NCI-H345 treated with DMSO at 0.1 percent for 48 hours (cell line): Measurements from ENCODE around the gene LACTBL1.
A peak's percentile ranks its signal among the peaks of the same experiment; 100 is the strongest.

Experiments used
- DNase-seq: peaks from one replicate; lab custom pipeline; 2025; ENCODE audit not compliant: unreplicated experiment; lab: John Stamatoyannopoulos, UW

Gene LACTBL1

GRCh38 chr1:22976461-22977243 lies 4.0 kb upstream of the LACTBL1 start:
- DNase-seq: peak; percentile 64

GRCh38 chr1:22976127-22976460 lies 3.4 kb upstream of the LACTBL1 start:
- no peak for DNase-seq

- no peak for DNase-seq
Measured at GRCh38 chr1:22975694-22976093, 3.0 kb upstream of the LACTBL1 start.

- DNase-seq: no peak
Measured at GRCh38 chr1:22971611-22972405, 858 bp downstream of the LACTBL1 start.

GRCh38 chr1:22971161-22971560 lies 1.5 kb downstream of the LACTBL1 start:
- no peak for DNase-seq

GRCh38 chr1:22970096-22970495 lies 2.6 kb downstream of the LACTBL1 start:
- DNase-seq: no peak

- DNase-seq: peak; percentile 90
Measured at GRCh38 chr1:22969304-22969709, 3.4 kb downstream of the LACTBL1 start.

GRCh38 chr1:22967833-22968232 lies 4.8 kb downstream of the LACTBL1 start:
- no peak for DNase-seq

- no peak for DNase-seq
Measured at GRCh38 chr1:22966309-22966708, 6.4 kb downstream of the LACTBL1 start.

GRCh38 chr1:22963044-22963677 lies 9.5 kb downstream of the LACTBL1 start:
- DNase-seq: no peak

GRCh38 chr1:22962558-22962957 lies 10.1 kb downstream of the LACTBL1 start:
- DNase-seq: no peak

GRCh38 chr1:22959545-22960360 lies 12.9 kb downstream of the LACTBL1 start:
- DNase-seq: no peak

- no peak for DNase-seq
Measured at GRCh38 chr1:22958556-22958955, 14.1 kb downstream of the LACTBL1 start.

GRCh38 chr1:22957066-22957465 lies 15.6 kb downstream of the LACTBL1 start:
- no peak for DNase-seq

GRCh38 chr1:22955146-22955545 lies 17.5 kb downstream of the LACTBL1 start:
- DNase-seq: no peak

- no peak for DNase-seq
Measured at GRCh38 chr1:22953740-22954141, 18.9 kb downstream of the LACTBL1 start.

- DNase-seq: no peak
Measured at GRCh38 chr1:22953057-22953739, 19.5 kb downstream of the LACTBL1 start.

- DNase-seq: no peak
Measured at GRCh38 chr1:22952694-22953056, 20.0 kb downstream of the LACTBL1 start.

- no peak for DNase-seq
Measured at GRCh38 chr1:22951796-22952195, 20.9 kb downstream of the LACTBL1 start.

GRCh38 chr1:22949822-22950331 lies 22.8 kb downstream of the LACTBL1 start:
- no peak for DNase-seq
